Activated CD8-positive, alpha-beta memory T cell treated with anti-CD3 and anti-CD28 coated beads, Interleukin-2, amount 50 U/mL, for 1 hour (primary cell): Measurements from ENCODE around the gene AP2A1.
A peak's percentile ranks its signal among the peaks of the same experiment; 100 is the strongest.

ENCODE experiments used
- DNase-seq: peaks from one replicate; pipeline ENCODE4 v3.0.0-alpha.2; 2020; ENCODE audit errors: extremely low read depth

The AP2A1 gene

GRCh38 chr19:49838885-49839588, 72.2 kb downstream of the AP2A1 start:
- no peak for DNase-seq

GRCh38 chr19:49839713-49840112, 72.9 kb downstream of the AP2A1 start:
- DNase-seq, result no peak

- no peak for DNase-seq
These were observed 73.5 kb downstream of the AP2A1 start for GRCh38 chr19:49840321-49840720.

- no peak for DNase-seq
These were observed 74.0 kb downstream of the AP2A1 start for GRCh38 chr19:49840736-49841249.

GRCh38 chr19:49843265-49843664, 76.5 kb downstream of the AP2A1 start:
- DNase-seq, result no peak

GRCh38 chr19:49844138-49845095, 77.6 kb downstream of the AP2A1 start:
- DNase-seq, result no peak

GRCh38 chr19:49845414-49845813, 78.6 kb downstream of the AP2A1 start:
- DNase-seq, result no peak

GRCh38 chr19:49846408-49846807, 79.6 kb downstream of the AP2A1 start:
- DNase-seq, result no peak

GRCh38 chr19:49847731-49848696, 81.2 kb downstream of the AP2A1 start:
- DNase-seq, result no peak

GRCh38 chr19:49848938-49849337, 82.1 kb downstream of the AP2A1 start:
- no peak for DNase-seq

- no peak for DNase-seq
These were observed 82.8 kb downstream of the AP2A1 start for GRCh38 chr19:49849433-49850220.

GRCh38 chr19:49850221-49850486, 83.4 kb downstream of the AP2A1 start:
- DNase-seq, result no peak

- DNase-seq, result peak; percentile 63
These were observed 83.9 kb downstream of the AP2A1 start, which contains the start of gene PTOV1 for GRCh38 chr19:49850487-49851342. TSS of gene PTOV1 (plus strand) at chr19:49851159.

GRCh38 chr19:49851456-49852259, 84.9 kb downstream of the AP2A1 start:
- no peak for DNase-seq

GRCh38 chr19:49852631-49853126, 85.9 kb downstream of the AP2A1 start:
- DNase-seq, result no peak

GRCh38 chr19:49853852-49854377, 87.1 kb downstream of the AP2A1 start:
- DNase-seq, result no peak

- no peak for DNase-seq
These were observed 87.8 kb downstream of the AP2A1 start for GRCh38 chr19:49854378-49855263.

GRCh38 chr19:49855277-49855675, 88.5 kb downstream of the AP2A1 start:
- no peak for DNase-seq
